HepG2 (cell line): ENCODE results near the gene USP36. TPM values are rescaled to one million over a fixed set of nuclear protein-coding genes. Genes with fewer than 3 reads are reported as not detected.

ENCODE experiments used
- ATAC-seq: fragments of 200-7000 bp; cut with Tn5 transposase; 3 replicates; pipeline ENCODE4 v1.9.1; 2020; ENCODE audit warnings: mild to moderate bottlenecking, moderate library complexity
- BruUV-seq: library from RNA; stranded (reverse); fragments of 400-500 nt; replicated peaks from 2 replicates; lab custom pipeline; 2021; lab: Mats Ljungman, UMichigan
- CTCF ChIA-PET: fragments of 300-600 bp; formaldehyde crosslinking; extraction: SDS; loops from one replicate; lab custom pipeline; 2021; ENCODE audit warnings: low total read pairs, inconsistent platforms, low intra/inter-chr PET ratio; lab: Yijun Ruan, JAX
- POLR2A ChIA-PET: fragments of 350-600 bp; sonication (Branson Sonifier 250); formaldehyde crosslinking; loops from one replicate; lab custom pipeline; 2020; ENCODE audit warnings: antibody characterized with exemption, inconsistent platforms; lab: Yijun Ruan, JAX
- DNase-seq: peaks from one replicate; pipeline ENCODE4 v3.0.0-alpha.2; 2015; ENCODE audit warnings: low spot score
- FAIRE-seq: peaks from 3 replicates; lab custom pipeline; 2011; peaks lifted over from hg19 to GRCh38; lab: Jason Lieb, UNC
- H2AFZ ChIP-seq: one replicate; pipeline ENCODE4 v1.6.1; 2011; ENCODE audit warnings: low read length, inconsistent platforms
- H3K27ac ChIP-seq: fragments of 300-600 bp; 3 replicates; pipeline ENCODE4 v1.8.0; 2011; ENCODE audit warnings: mixed run types, mild to moderate bottlenecking, mixed read lengths, low read length, inconsistent platforms; ENCODE audit not compliant: insufficient read depth; ENCODE audit errors: extremely low read length
- H3K27me3 ChIP-seq, 2 experiments: fragments of 200-600 bp in 1 of 2; 2 replicates in 1 of 2; 3 replicates in 1 of 2; pipeline versions ENCODE4 v1.6.0 to v1.8.0; 2011; ENCODE audit warnings: low read length in 2 of 2, mild to moderate bottlenecking in 2 of 2, moderate library complexity in 2 of 2, inconsistent platforms in 1 of 2; ENCODE audit not compliant: insufficient read depth in 2 of 2, control insufficient read depth in 1 of 2
- H3K36me3 ChIP-seq, 2 experiments: fragments of 200-600 bp in 1 of 2; replicated peaks in 1 of 2; 2 replicates in 1 of 2; 3 replicates in 1 of 2; pipeline versions ENCODE4 v1.5.1 to v1.8.0; 2011; ENCODE audit warnings: low read length in 2 of 2, inconsistent platforms in 1 of 2; ENCODE audit not compliant: insufficient read depth in 2 of 2, control insufficient read depth in 1 of 2
- H3K4me1 ChIP-seq: 2 replicates; pipeline ENCODE4 v1.5.1; 2012; ENCODE audit warnings: low read length, inconsistent platforms; ENCODE audit not compliant: insufficient read depth
- H3K4me2 ChIP-seq: 2 replicates; pipeline ENCODE4 v1.6.0; 2011; ENCODE audit warnings: low read depth, low read length, inconsistent platforms
- H3K4me3 ChIP-seq, 3 experiments: fragments of 200-600 bp in 1 of 3; sonication (generic), shearing (Covaris generic) in 1 of 3; replicated peaks in 1 of 3; 2 replicates each; pipeline ENCODE4 v1.5.1; 2011 to 2016; ENCODE audit warnings: low read length in 3 of 3, inconsistent platforms in 2 of 3, low read depth in 2 of 3, mild to moderate bottlenecking in 2 of 3, control low read depth in 1 of 3, mixed read lengths in 1 of 3; ENCODE audit not compliant: insufficient read depth in 1 of 3
- H3K79me2 ChIP-seq: one replicate; pipeline ENCODE4 v1.6.1; 2011; ENCODE audit warnings: low read length, inconsistent platforms; ENCODE audit not compliant: insufficient read depth
- H3K9ac ChIP-seq: 2 replicates; pipeline ENCODE4 v1.6.0; 2011; ENCODE audit warnings: mild to moderate bottlenecking, low read depth, low read length, inconsistent platforms; ENCODE audit not compliant: insufficient read depth
- H3K9me3 ChIP-seq: 2 replicates; pipeline ENCODE4 v1.5.1; 2012; ENCODE audit warnings: mild to moderate bottlenecking, low read length
- H4K20me1 ChIP-seq: 2 replicates; pipeline ENCODE4 v1.6.0; 2011; ENCODE audit warnings: inconsistent platforms, mild to moderate bottlenecking, low read length, moderate library complexity; ENCODE audit not compliant: insufficient read depth
- AGO2 ChIP-seq: fragments of 200-400 bp; formaldehyde crosslinking; optimal IDR thresholded peaks from 2 replicates; pipeline ENCODE3; 2017; ENCODE audit warnings: mild to moderate bottlenecking, low read depth, low read length, moderate library complexity
- BCL3 ChIP-seq: sonication (generic); formaldehyde crosslinking; IDR thresholded peaks from 2 replicates; pipeline ENCODE4 v1.5.1; 2020; ENCODE audit warnings: mild to moderate bottlenecking, missing genetic modification reagents, moderate library complexity
- FOXA1 ChIP-seq, 2 experiments: fragments of 450-650 bp in 1 of 2; sonication (generic) in 1 of 2; formaldehyde crosslinking in 1 of 2; IDR thresholded peaks; 2 replicates each; pipeline versions ENCODE4 v1.4.0 to v1.6.1; 2016 to 2020; ENCODE audit warnings: missing genetic modification reagents in 1 of 2
- MAF1 ChIP-seq: sonication (generic); formaldehyde crosslinking; IDR thresholded peaks from 2 replicates; pipeline ENCODE4 v1.5.0; 2020; ENCODE audit warnings: missing genetic modification reagents, borderline replicate concordance
- ZNF343 ChIP-seq: sonication (generic); formaldehyde crosslinking; IDR thresholded peaks from 2 replicates; pipeline ENCODE4 v1.4.0; 2020; ENCODE audit warnings: mild to moderate bottlenecking, missing genetic modification reagents
- ZNF720 ChIP-seq: sonication (generic); formaldehyde crosslinking; IDR thresholded peaks from 2 replicates; pipeline ENCODE4 v1.4.0; 2020; ENCODE audit warnings: missing genetic modification reagents
- ZNF766 ChIP-seq: sonication (generic); formaldehyde crosslinking; IDR thresholded peaks from 2 replicates; pipeline ENCODE4 v1.5.0; 2020; ENCODE audit warnings: missing genetic modification reagents, borderline replicate concordance
- ZNF800 ChIP-seq: sonication (generic); formaldehyde crosslinking; IDR thresholded peaks from 2 replicates; pipeline ENCODE4 v1.4.0; 2020; ENCODE audit warnings: missing genetic modification reagents
- WGBS: methylation state at CpG from one replicate; pipeline ENCODE4 v1.1.6; 2017; ENCODE audit warnings: low lambda C conversion rate; 5-methylcytosine and 5-hydroxymethylcytosine counted together
- in situ Hi-C: cut with HindIII; loops from 2 replicates; pipeline ENCODE4 v1.10.0; 2017; ENCODE audit warnings: low pct_unique_long_range_greater_than_20kb; ENCODE audit not compliant: extremely low pct_ligation_motif_present
- intact Hi-C: fragments of 100-400 bp; cut with micrococcal nuclease; formaldehyde crosslinking; loops from one replicate; pipeline ENCODE4 v1.10.0; 2022; ENCODE audit not compliant: unreplicated experiment
- polyA plus RNA-seq, 8 experiments: library from polyadenylated mRNA; depleted of rRNA in 3 of 8; stranded (reverse) in 7 of 8; unstranded in 1 of 8; fragments of >200 nt; fragmentation: Illumina TruSeq in 4 of 8; extraction: Trizol in 4 of 8; gene quantifications; 2 replicates each; pipeline versions ENCODE4 v1.2.1 to v1.2.3, GENCODE V29; 2011 to 2016; ENCODE audit warnings: low read depth in 4 of 8, missing spikeins in 1 of 8, mixed read lengths in 1 of 8; ENCODE audit not compliant: insufficient read depth in 1 of 8
- total RNA-seq, 5 experiments: library from RNA; depleted of rRNA; stranded (reverse); fragments of >200 nt; fragmentation: Illumina TruSeq; extraction: Trizol; gene quantifications; 2 replicates each; pipeline ENCODE4 v1.2.3, GENCODE V29; 2016; ENCODE audit warnings: low read depth in 1 of 5
- TF ChIP-seq, protein P1 (sequence below): sonication (generic); formaldehyde crosslinking; IDR thresholded peaks from 2 replicates; pipeline ENCODE4 v1.5.0; 2020; ENCODE audit warnings: missing genetic modification reagents

Gene USP36
- total and polyA plus RNA-seq, 2 of the 13 experiments (the other 11 are each of a cell fraction or from before 2014, with no cell fraction given): 29.6 to 45.9 TPM

DNA sequence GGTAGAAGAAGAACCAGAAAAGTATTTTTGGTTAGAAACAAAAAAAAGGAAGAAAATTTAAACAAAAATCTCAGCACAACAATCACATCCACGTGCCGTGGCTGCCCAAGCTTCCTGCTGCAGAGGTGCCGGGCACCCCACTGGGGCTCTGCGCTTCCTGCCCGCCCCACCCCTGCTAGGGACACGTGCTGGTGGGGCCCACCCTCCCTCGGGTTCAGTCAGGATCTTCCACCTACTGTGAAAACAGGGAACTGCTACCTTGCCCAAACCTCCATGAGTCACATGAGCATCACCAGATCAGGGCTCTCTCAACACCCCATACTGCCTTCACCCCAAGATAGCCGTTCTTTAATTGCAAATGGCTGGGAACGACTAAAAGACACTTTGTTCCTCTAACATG is 34.2 kb downstream of the USP36 start (continued):
- no peak for TF ChIP-seq ZNF800 (CRISPR knock-in tag)
- TF ChIP-seq ZNF766: no peak
- TF ChIP-seq ZNF720 (CRISPR knock-in tag): no peak
- TF ChIP-seq BCL3 (CRISPR knock-in tag): no peak
- TF ChIP-seq, protein P1, sequence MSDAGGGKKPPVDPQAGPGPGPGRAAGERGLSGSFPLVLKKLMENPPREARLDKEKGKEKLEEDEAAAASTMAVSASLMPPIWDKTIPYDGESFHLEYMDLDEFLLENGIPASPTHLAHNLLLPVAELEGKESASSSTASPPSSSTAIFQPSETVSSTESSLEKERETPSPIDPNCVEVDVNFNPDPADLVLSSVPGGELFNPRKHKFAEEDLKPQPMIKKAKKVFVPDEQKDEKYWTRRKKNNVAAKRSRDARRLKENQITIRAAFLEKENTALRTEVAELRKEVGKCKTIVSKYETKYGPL (CRISPR knock-in tag): no peak
- no peak for TF ChIP-seq MAF1
- no peak for TF ChIP-seq ZNF343 (CRISPR knock-in tag)

GRCh38 chr17:78805301-78805700 is 35.3 kb downstream of the USP36 start:
- intact Hi-C loops: no loop called here
- no peak overlapping the region for H3K9ac ChIP-seq
- H3K27ac ChIP-seq: no peak overlapping the region
- in situ Hi-C loops: no loop called here
- no peaks in the 10 kb centered on the region for H4K20me1 ChIP-seq
- FAIRE-seq: no peak
- peaks cover 68 to 89% of the 10 kb centered on the region in 2 experiments for H3K36me3 ChIP-seq
- CTCF ChIA-PET: no interaction called here
- WGBS: 95% methylated on average over 14 of the region's 14 CpGs
- no peaks in the 10 kb centered on the region for H3K4me1 ChIP-seq
- no TSS peak for BruUV-seq
- TF ChIP-seq FOXA1 (IDR thresholded peaks at IDR 0.05) (no peak), FOXA1 (CRISPR knock-in tag; IDR thresholded peaks at IDR 0.05) (no peak), AGO2 (peak; percentile 40)
- H3K27me3 ChIP-seq: no peaks in the 10 kb centered on the region
- no peaks in the 10 kb centered on the region for H3K9me3 ChIP-seq
- H3K4me2 ChIP-seq: no peak overlapping the region
- no peak overlapping the region for H3K4me3 ChIP-seq
- H2AFZ ChIP-seq: no peak overlapping the region
- H3K79me2 ChIP-seq: no peaks in the 10 kb centered on the region
- ATAC-seq: no peak
- no peak for DNase-seq
- POLR2A ChIA-PET: no interaction called here
